GM12878 (cell line): ENCODE measurements around the gene CDHR4. TPM values are rescaled to one million over a fixed set of nuclear protein-coding genes. Genes with fewer than 3 reads are reported as not detected.

Experiments used
- ATAC-seq: fragments of 200-7000 bp; cut with Tn5 transposase; 3 replicates; pipeline ENCODE4 v1.9.1; 2020; ENCODE audit warnings: mild to moderate bottlenecking, moderate library complexity
- BruUV-seq: library from RNA; stranded (reverse); fragments of 400-500 nt; replicated peaks from 2 replicates; lab custom pipeline; 2021; lab: Mats Ljungman, UMichigan
- CTCF ChIA-PET: fragments of 300-600 bp; sonication (Branson Sonifier 250); formaldehyde crosslinking; extraction: SDS; loops from one replicate; lab custom pipeline; 2021; ENCODE audit warnings: inconsistent platforms; lab: Yijun Ruan, JAX
- POLR2A ChIA-PET: fragments of 350-600 bp; formaldehyde crosslinking; extraction: SDS; loops from one replicate; lab custom pipeline; 2021; ENCODE audit warnings: inconsistent platforms; lab: Charles Lee
- RAD21 ChIA-PET: fragments of 300-600 bp; sonication (Branson Sonifier 250); formaldehyde crosslinking; loops from one replicate; lab custom pipeline; 2023; ENCODE audit warnings: antibody characterized with exemption; ENCODE audit not compliant: unreplicated experiment; lab: Charles Lee
- SMC1A ChIA-PET: fragments of 300-600 bp; sonication (Branson Sonifier 250); formaldehyde crosslinking; loops from one replicate; lab custom pipeline; 2023; ENCODE audit not compliant: unreplicated experiment, uncharacterized antibody; lab: Charles Lee
- DNase-seq: peaks from one replicate; pipeline ENCODE4 v3.0.0-alpha.2; 2011; ENCODE audit warnings: low read depth, low spot score
- FAIRE-seq: peaks from 3 replicates; lab custom pipeline; 2011; peaks lifted over from hg19 to GRCh38; lab: Jason Lieb, UNC
- H2AFZ ChIP-seq: 2 replicates; pipeline ENCODE4 v1.6.0; 2011; ENCODE audit warnings: low read depth, low read length, control low read depth; ENCODE audit not compliant: control insufficient read depth
- H3K27ac ChIP-seq: 2 replicates; pipeline ENCODE4 v1.5.1; 2011; ENCODE audit warnings: control low read depth; ENCODE audit not compliant: control insufficient read depth, insufficient read depth
- H3K27me3 ChIP-seq, 2 experiments: replicated peaks in 1 of 2; 2 replicates each; pipeline versions ENCODE4 v1.6.0 to v1.6.1; 2011; ENCODE audit warnings: low read length in 1 of 2; ENCODE audit not compliant: control insufficient read depth in 2 of 2, insufficient read depth in 2 of 2
- H3K36me3 ChIP-seq, 2 experiments: 2 replicates each; pipeline ENCODE4 v1.5.1; 2011; ENCODE audit warnings: low read length in 1 of 2; ENCODE audit not compliant: control insufficient read depth in 2 of 2, insufficient read depth in 2 of 2
- H3K4me1 ChIP-seq: 2 replicates; pipeline ENCODE4 v1.6.1; 2011; ENCODE audit warnings: mild to moderate bottlenecking, low read length, moderate library complexity, mixed read lengths; ENCODE audit not compliant: control insufficient read depth, insufficient read depth
- H3K4me2 ChIP-seq: 2 replicates; pipeline ENCODE4 v1.6.0; 2011; ENCODE audit warnings: control low read depth; ENCODE audit not compliant: control insufficient read depth, insufficient read depth
- H3K4me3 ChIP-seq: fragments of 200-600 bp; sonication (generic); 2 replicates; pipeline ENCODE4 v1.5.1; 2016
- H3K79me2 ChIP-seq: 2 replicates; pipeline ENCODE4 v1.6.0; 2011; ENCODE audit warnings: low read length; ENCODE audit not compliant: control insufficient read depth, insufficient read depth
- H3K9ac ChIP-seq: 2 replicates; pipeline ENCODE4 v1.8.0; 2011; ENCODE audit warnings: low read length, control low read depth, mixed read lengths; ENCODE audit not compliant: control insufficient read depth, insufficient read depth
- H3K9me3 ChIP-seq: replicated peaks from 3 replicates; pipeline ENCODE4 v1.5.1; 2011; ENCODE audit warnings: mild to moderate bottlenecking, low read length; ENCODE audit not compliant: control insufficient read depth, insufficient read depth
- H4K20me1 ChIP-seq: 2 replicates; pipeline ENCODE4 v1.6.0; 2011; ENCODE audit not compliant: control insufficient read depth, insufficient read depth
- CBFB ChIP-seq: IDR thresholded peaks from 2 replicates; pipeline ENCODE4 v1.6.1; 2016; ENCODE audit warnings: antibody characterized with exemption, low read depth
- CTCF ChIP-seq, 3 experiments: IDR thresholded peaks in 2 of 3; conservative IDR thresholded peaks in 1 of 3; 2 replicates each; pipeline ENCODE4 v1.5.1; 2011; ENCODE audit warnings: low read depth in 3 of 3, low read length in 3 of 3, mild to moderate bottlenecking in 3 of 3, control low read depth in 2 of 3, moderate library complexity in 2 of 3, inconsistent platforms in 1 of 3, mixed read lengths in 1 of 3; ENCODE audit not compliant: control insufficient read depth in 2 of 3, insufficient read depth in 1 of 3; ENCODE audit errors: extremely low read depth in 1 of 3
- ELK1 ChIP-seq: IDR thresholded peaks from 2 replicates; pipeline ENCODE4 v1.6.1; 2012; ENCODE audit warnings: low read depth, low read length, improper control_type of control experiment
- FOXM1 ChIP-seq: IDR thresholded peaks from 2 replicates; pipeline ENCODE4 v1.6.1; 2012; ENCODE audit warnings: low read depth, mild to moderate bottlenecking, inconsistent platforms, low read length, moderate library complexity
- HDGF ChIP-seq: fragments of 450-650 bp; IDR thresholded peaks from 2 replicates; pipeline ENCODE4 v1.6.1; 2016; ENCODE audit warnings: antibody characterized with exemption
- JUND ChIP-seq: IDR thresholded peaks from 2 replicates; pipeline ENCODE4 v1.6.1; 2012; ENCODE audit warnings: low read depth, mild to moderate bottlenecking, low read length, improper control_type of control experiment, moderate library complexity
- KAT2A ChIP-seq: conservative IDR thresholded peaks from 2 replicates; pipeline ENCODE4 v1.6.1; 2011; ENCODE audit warnings: low read depth, low read length; ENCODE audit not compliant: control insufficient read depth
- KDM1A ChIP-seq: fragments of 200-600 bp; sonication (generic); IDR thresholded peaks from 2 replicates; pipeline ENCODE4 v1.6.1; 2016; ENCODE audit warnings: borderline replicate concordance
- KLF5 ChIP-seq: fragments of 450-650 bp; IDR thresholded peaks from 2 replicates; pipeline ENCODE4 v1.6.1; 2014; ENCODE audit warnings: mild to moderate bottlenecking; ENCODE audit not compliant: partially characterized antibody
- NFYB ChIP-seq: IDR thresholded peaks from 2 replicates; pipeline ENCODE4 v1.6.1; 2011; ENCODE audit warnings: low read depth, mild to moderate bottlenecking, low read length, improper control_type of control experiment, moderate library complexity; ENCODE audit not compliant: insufficient read depth
- RBBP5 ChIP-seq: fragments of 200-600 bp; sonication (generic); conservative IDR thresholded peaks from 2 replicates; pipeline ENCODE4 v1.6.1; 2016
- RELA ChIP-seq: fragments of 450-650 bp; IDR thresholded peaks from 2 replicates; pipeline ENCODE4 v1.8.0; 2014; ENCODE audit warnings: borderline replicate concordance; ENCODE audit not compliant: partially characterized antibody
- SREBF2 ChIP-seq: IDR thresholded peaks from 2 replicates; pipeline ENCODE4 v1.6.1; 2012; ENCODE audit warnings: mild to moderate bottlenecking, low read length
- SRF ChIP-seq, 2 experiments: IDR thresholded peaks; 2 replicates each; pipeline ENCODE4 v1.6.1; 2011; ENCODE audit warnings: low read depth in 2 of 2, low read length in 2 of 2, mild to moderate bottlenecking in 1 of 2, moderate library complexity in 1 of 2
- TARDBP ChIP-seq: IDR thresholded peaks from 2 replicates; pipeline ENCODE4 v1.6.1; 2016; ENCODE audit warnings: borderline replicate concordance
- WGBS: methylation state at CpG from one replicate; pipeline ENCODE4 v1.1.6; 2016; ENCODE audit warnings: low lambda C conversion rate; ENCODE audit not compliant: insufficient replicate concordance, insufficient coverage; ENCODE audit errors: missing lambda C conversion rate; 5-methylcytosine and 5-hydroxymethylcytosine counted together
- in situ Hi-C: fragments of 300-500 bp; cut with MboI; formaldehyde crosslinking; loops from 9 replicates; pipeline ENCODE4 v1.14.3; 2018; ENCODE audit warnings: mixed read lengths
- intact Hi-C: fragments of 100-400 bp; cut with micrococcal nuclease; formaldehyde crosslinking; loops from one replicate; pipeline ENCODE4 v1.14.2; 2022; ENCODE audit not compliant: unreplicated experiment
- polyA plus RNA-seq, 11 experiments: library from polyadenylated mRNA; depleted of rRNA in 4 of 11; unstranded in 6 of 11; stranded (reverse) in 5 of 11; fragments of >200 nt; fragmentation: Nextera tagmentation in 4 of 11; fragmentation: Illumina TruSeq in 1 of 11; extraction: Ambion mirVana in 4 of 11; extraction: Trizol in 1 of 11; gene quantifications; 1 replicate in 1 of 11; 2 replicates in 10 of 11; pipeline versions ENCODE4 v1.2.1 to v1.2.3, GENCODE V29; 2011 to 2016; ENCODE audit warnings: inconsistent platforms in 2 of 11, missing spikeins in 2 of 11, low read depth in 1 of 11
- total RNA-seq, 4 experiments: library from RNA; depleted of rRNA in 3 of 4; stranded (reverse); fragments of >200 nt in 3 of 4; fragmentation: Illumina TruSeq in 1 of 4; extraction: Trizol in 1 of 4; gene quantifications; 2 replicates each; pipeline versions ENCODE4 v1.2.1 to v1.2.3, GENCODE V29; 2013 to 2021
- TF ChIP-seq, protein P1 (sequence below): fragments of 150-350 bp; IDR thresholded peaks from 2 replicates; pipeline ENCODE4 v1.6.1; 2014; ENCODE audit warnings: mild to moderate bottlenecking, low read depth, low read length

The CDHR4 gene
- total and polyA plus RNA-seq, 10 of the 15 experiments (the other 5 are each of a cell fraction or from before 2014, with no cell fraction given), result not detected

DNA sequence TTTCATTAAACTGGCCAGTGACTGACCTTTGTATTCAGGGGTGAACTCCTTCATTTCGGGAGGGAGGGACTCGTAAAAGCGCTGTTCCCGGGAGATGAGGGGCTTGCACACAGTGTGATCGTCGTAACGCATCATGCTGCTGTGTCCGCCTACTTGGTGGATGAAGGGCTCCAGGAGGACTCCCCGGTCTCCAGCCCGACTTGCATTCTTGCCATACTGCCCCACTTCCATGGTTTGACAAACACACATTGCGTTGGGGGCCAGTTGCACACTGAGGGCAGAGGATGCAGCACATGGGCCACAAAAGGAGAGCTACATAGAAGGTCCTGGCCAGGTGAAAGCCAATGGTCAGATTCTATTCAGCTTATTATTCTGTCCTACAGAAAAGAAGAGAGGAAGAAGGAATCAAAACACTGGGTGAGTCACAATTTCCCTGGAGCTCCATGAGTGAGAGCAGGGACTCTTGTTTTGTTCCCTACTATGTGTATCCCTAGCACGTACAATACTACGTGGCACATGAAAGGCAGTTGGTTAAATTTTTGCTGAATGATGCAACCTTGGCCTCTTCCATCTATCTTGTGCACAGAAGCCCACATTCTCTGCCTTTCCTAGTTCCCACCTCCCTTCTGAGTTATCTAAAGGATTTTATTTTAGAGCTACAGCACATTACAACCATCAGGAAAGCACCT lies 51.7 kb downstream of the CDHR4 start:
- no peak overlapping the region for H3K9ac ChIP-seq
- POLR2A ChIA-PET, result interaction anchor here (0.5 to 0.8 kb wide), 2 partner anchors 59 to 189 kb away, joined by 3 read pairs; partner anchors contain the start of genes MST1 and RNF123
- H3K27ac ChIP-seq, result no peak overlapping the region
- no peaks in the 10 kb centered on the region for H3K27me3 ChIP-seq
- no peaks in the 10 kb centered on the region for H3K4me1 ChIP-seq
- H3K4me3 ChIP-seq, result no peak overlapping the region
- no peaks in the 10 kb centered on the region for H4K20me1 ChIP-seq
- intact Hi-C loops, result no loop called here
- H3K9me3 ChIP-seq, result no peaks in the 10 kb centered on the region
- no peak for DNase-seq
- BruUV-seq, result no TSS peak
- TF ChIP-seq SRF (IDR thresholded peaks at IDR 0.05; ENCODE audit: low read depth in 2 of 2, low read length in 2 of 2) (no peak), CTCF (IDR thresholded peaks at IDR 0.05 in 2 of 3, conservative IDR thresholded peaks at IDR 0.05 in 1 of 3; ENCODE audit: control insufficient read depth in 2 of 3, extremely low read depth in 1 of 3, insufficient read depth in 1 of 3, low read depth in 3 of 3, low read length in 3 of 3) (no peak), NFYB (no peak), FOXM1 (no peak), KLF5 (no peak), CBFB (no peak), TARDBP (no peak), KAT2A (no peak), HDGF (no peak), KDM1A (no peak), RBBP5 (no peak), RELA (no peak), SREBF2 (no peak), JUND (no peak), ELK1 (no peak)
- TF ChIP-seq, protein P1, sequence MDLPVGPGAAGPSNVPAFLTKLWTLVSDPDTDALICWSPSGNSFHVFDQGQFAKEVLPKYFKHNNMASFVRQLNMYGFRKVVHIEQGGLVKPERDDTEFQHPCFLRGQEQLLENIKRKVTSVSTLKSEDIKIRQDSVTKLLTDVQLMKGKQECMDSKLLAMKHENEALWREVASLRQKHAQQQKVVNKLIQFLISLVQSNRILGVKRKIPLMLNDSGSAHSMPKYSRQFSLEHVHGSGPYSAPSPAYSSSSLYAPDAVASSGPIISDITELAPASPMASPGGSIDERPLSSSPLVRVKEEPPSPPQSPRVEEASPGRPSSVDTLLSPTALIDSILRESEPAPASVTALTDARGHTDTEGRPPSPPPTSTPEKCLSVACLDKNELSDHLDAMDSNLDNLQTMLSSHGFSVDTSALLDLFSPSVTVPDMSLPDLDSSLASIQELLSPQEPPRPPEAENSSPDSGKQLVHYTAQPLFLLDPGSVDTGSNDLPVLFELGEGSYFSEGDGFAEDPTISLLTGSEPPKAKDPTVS, result no peak
- TF ChIP-seq, all 136 proteins: peak for 0
- H3K4me2 ChIP-seq, result no peak overlapping the region
- ChIA-PET RAD21 (no interaction called here), CTCF (interaction anchor here (0.7 to 0.9 kb wide), 2 partner anchors 24 to 1095 kb away, joined by 3 read pairs; no protein-coding TSS in a partner anchor), SMC1A (interaction anchor here (1.2 kb wide), 1 partner anchor 21 kb away, joined by 3 read pairs; no protein-coding TSS in a partner anchor)
- ATAC-seq (no peak), FAIRE-seq (no peak)
- H3K36me3 ChIP-seq, result peaks cover 0 to 6% of the 10 kb centered on the region in 2 experiments
- no peak overlapping the region for H2AFZ ChIP-seq
- in situ Hi-C loops, result no loop called here
- H3K79me2 ChIP-seq, result no peaks in the 10 kb centered on the region
- WGBS, result 96% methylated on average over 13 of the region's 13 CpGs
